Measurements from ENCODE around the gene VMP1.
A peak's percentile ranks its signal among the peaks of the same experiment; 100 is the strongest.
"Not testable (repeated sequence)": the region's sequence is repeated elsewhere in the genome, so short reads cannot be mapped to it uniquely, and the experiment has no call there.

The VMP1 gene

GRCh38 chr17:59786213-59786535, 78.7 kb downstream of the VMP1 start:
- Histone ChIP-seq H3K27ac (ENCODE audit: insufficient read depth, low read length, poor library complexity, severe bottlenecking) (peak overlapping the region; percentile 83), H3K27me3 (replicated peaks; ENCODE audit: control insufficient read depth, insufficient read depth, low read length, poor library complexity, severe bottlenecking) (no peaks in the 10 kb centered on the region), H3K4me1 (ENCODE audit: control insufficient read depth, insufficient read depth, low read length, poor library complexity, severe bottlenecking) (peaks cover 38% of the 10 kb centered on the region), H3K4me3 (ENCODE audit: insufficient read depth, low read depth, low read length, poor library complexity, severe bottlenecking) (peak overlapping the region; percentile 36), H3K9me3 (ENCODE audit: control insufficient read depth, low read length) (no peaks in the 10 kb centered on the region), H3K36me3 (ENCODE audit: control insufficient read depth, insufficient read depth, low read length) (no peaks in the 10 kb centered on the region)
- no peak for DNase-seq

- Histone ChIP-seq H3K4me3 (ENCODE audit: insufficient read depth, low read depth, low read length, poor library complexity, severe bottlenecking) (peak overlapping the region; percentile 36), H3K4me1 (ENCODE audit: control insufficient read depth, insufficient read depth, low read length, poor library complexity, severe bottlenecking) (peaks cover 38% of the 10 kb centered on the region), H3K9me3 (ENCODE audit: control insufficient read depth, low read length) (no peaks in the 10 kb centered on the region), H3K27ac (ENCODE audit: insufficient read depth, low read length, poor library complexity, severe bottlenecking) (peak overlapping the region; percentile 83), H3K27me3 (replicated peaks; ENCODE audit: control insufficient read depth, insufficient read depth, low read length, poor library complexity, severe bottlenecking) (no peaks in the 10 kb centered on the region), H3K36me3 (ENCODE audit: control insufficient read depth, insufficient read depth, low read length) (no peaks in the 10 kb centered on the region)
- DNase-seq = peak; percentile 65 to 72 (median 71)
Measured at GRCh38 chr17:59786536-59787319, 79.3 kb downstream of the VMP1 start.

- H3K36me3 ChIP-seq (ENCODE audit: control insufficient read depth, insufficient read depth, low read length); DNase-seq; H3K4me3 ChIP-seq (ENCODE audit: insufficient read depth, low read depth, low read length, poor library complexity, severe bottlenecking); H3K9me3 ChIP-seq (ENCODE audit: control insufficient read depth, low read length); H3K27me3 ChIP-seq (replicated peaks; ENCODE audit: control insufficient read depth, insufficient read depth, low read length, poor library complexity, severe bottlenecking): not testable (repeated sequence)
- peak overlapping the region; percentile 28 for H3K27ac ChIP-seq (ENCODE audit: insufficient read depth, low read length, poor library complexity, severe bottlenecking)
- peaks cover 25% of the 10 kb centered on the region for H3K4me1 ChIP-seq (ENCODE audit: control insufficient read depth, insufficient read depth, low read length, poor library complexity, severe bottlenecking)
Measured at GRCh38 chr17:59789849-59790248, 82.4 kb downstream of the VMP1 start.

- H3K27me3 ChIP-seq (replicated peaks; ENCODE audit: control insufficient read depth, insufficient read depth, low read length, poor library complexity, severe bottlenecking); DNase-seq; H3K9me3 ChIP-seq (ENCODE audit: control insufficient read depth, low read length); H3K27ac ChIP-seq (ENCODE audit: insufficient read depth, low read length, poor library complexity, severe bottlenecking); H3K36me3 ChIP-seq (ENCODE audit: control insufficient read depth, insufficient read depth, low read length); H3K4me3 ChIP-seq (ENCODE audit: insufficient read depth, low read depth, low read length, poor library complexity, severe bottlenecking): not testable (repeated sequence)
- peaks cover 21% of the 10 kb centered on the region for H3K4me1 ChIP-seq (ENCODE audit: control insufficient read depth, insufficient read depth, low read length, poor library complexity, severe bottlenecking)
Measured at GRCh38 chr17:59790418-59790817, 83.0 kb downstream of the VMP1 start.

GRCh38 chr17:59790910-59791309, 83.5 kb downstream of the VMP1 start:
- Histone ChIP-seq H3K36me3 (ENCODE audit: control insufficient read depth, insufficient read depth, low read length) (no peaks in the 10 kb centered on the region), H3K9me3 (ENCODE audit: control insufficient read depth, low read length) (no peaks in the 10 kb centered on the region), H3K27me3 (replicated peaks; ENCODE audit: control insufficient read depth, insufficient read depth, low read length, poor library complexity, severe bottlenecking) (no peaks in the 10 kb centered on the region), H3K4me3 (ENCODE audit: insufficient read depth, low read depth, low read length, poor library complexity, severe bottlenecking) (no peak overlapping the region), H3K4me1 (ENCODE audit: control insufficient read depth, insufficient read depth, low read length, poor library complexity, severe bottlenecking) (peaks cover 19% of the 10 kb centered on the region), H3K27ac (ENCODE audit: insufficient read depth, low read length, poor library complexity, severe bottlenecking) (no peak overlapping the region)
- DNase-seq = no peak

- Histone ChIP-seq H3K27ac (ENCODE audit: insufficient read depth, low read length, poor library complexity, severe bottlenecking) (no peak overlapping the region), H3K27me3 (replicated peaks; ENCODE audit: control insufficient read depth, insufficient read depth, low read length, poor library complexity, severe bottlenecking) (no peaks in the 10 kb centered on the region), H3K36me3 (ENCODE audit: control insufficient read depth, insufficient read depth, low read length) (no peaks in the 10 kb centered on the region), H3K9me3 (ENCODE audit: control insufficient read depth, low read length) (no peaks in the 10 kb centered on the region), H3K4me3 (ENCODE audit: insufficient read depth, low read depth, low read length, poor library complexity, severe bottlenecking) (no peak overlapping the region), H3K4me1 (ENCODE audit: control insufficient read depth, insufficient read depth, low read length, poor library complexity, severe bottlenecking) (peaks cover 15% of the 10 kb centered on the region)
- no peak for DNase-seq
Measured at GRCh38 chr17:59791603-59792457, 84.4 kb downstream of the VMP1 start.

GRCh38 chr17:59792458-59792823, 85.0 kb downstream of the VMP1 start:
- not testable (repeated sequence) for H3K27ac ChIP-seq (ENCODE audit: insufficient read depth, low read length, poor library complexity, severe bottlenecking); H3K27me3 ChIP-seq (replicated peaks; ENCODE audit: control insufficient read depth, insufficient read depth, low read length, poor library complexity, severe bottlenecking); H3K36me3 ChIP-seq (ENCODE audit: control insufficient read depth, insufficient read depth, low read length); H3K4me1 ChIP-seq (ENCODE audit: control insufficient read depth, insufficient read depth, low read length, poor library complexity, severe bottlenecking); DNase-seq; H3K9me3 ChIP-seq (ENCODE audit: control insufficient read depth, low read length); H3K4me3 ChIP-seq (ENCODE audit: insufficient read depth, low read depth, low read length, poor library complexity, severe bottlenecking)

GRCh38 chr17:59793205-59793604, 85.8 kb downstream of the VMP1 start:
- Histone ChIP-seq H3K9me3 (ENCODE audit: control insufficient read depth, low read length) (no peaks in the 10 kb centered on the region), H3K27ac (ENCODE audit: insufficient read depth, low read length, poor library complexity, severe bottlenecking) (no peak overlapping the region), H3K4me3 (ENCODE audit: insufficient read depth, low read depth, low read length, poor library complexity, severe bottlenecking) (no peak overlapping the region), H3K36me3 (ENCODE audit: control insufficient read depth, insufficient read depth, low read length) (no peaks in the 10 kb centered on the region), H3K27me3 (replicated peaks; ENCODE audit: control insufficient read depth, insufficient read depth, low read length, poor library complexity, severe bottlenecking) (no peaks in the 10 kb centered on the region), H3K4me1 (ENCODE audit: control insufficient read depth, insufficient read depth, low read length, poor library complexity, severe bottlenecking) (peaks cover 3% of the 10 kb centered on the region)
- DNase-seq = no peak

GRCh38 chr17:59796138-59796537, 88.7 kb downstream of the VMP1 start:
- Histone ChIP-seq H3K4me1 (ENCODE audit: control insufficient read depth, insufficient read depth, low read length, poor library complexity, severe bottlenecking) (no peaks in the 10 kb centered on the region), H3K36me3 (ENCODE audit: control insufficient read depth, insufficient read depth, low read length) (no peaks in the 10 kb centered on the region), H3K4me3 (ENCODE audit: insufficient read depth, low read depth, low read length, poor library complexity, severe bottlenecking) (no peak overlapping the region), H3K27me3 (replicated peaks; ENCODE audit: control insufficient read depth, insufficient read depth, low read length, poor library complexity, severe bottlenecking) (no peaks in the 10 kb centered on the region), H3K9me3 (ENCODE audit: control insufficient read depth, low read length) (no peaks in the 10 kb centered on the region), H3K27ac (ENCODE audit: insufficient read depth, low read length, poor library complexity, severe bottlenecking) (no peak overlapping the region)
- DNase-seq = no peak

GRCh38 chr17:59796785-59797205, 89.3 kb downstream of the VMP1 start:
- Histone ChIP-seq H3K27me3 (replicated peaks; ENCODE audit: control insufficient read depth, insufficient read depth, low read length, poor library complexity, severe bottlenecking) (no peaks in the 10 kb centered on the region), H3K4me3 (ENCODE audit: insufficient read depth, low read depth, low read length, poor library complexity, severe bottlenecking) (no peak overlapping the region), H3K27ac (ENCODE audit: insufficient read depth, low read length, poor library complexity, severe bottlenecking) (no peak overlapping the region), H3K9me3 (ENCODE audit: control insufficient read depth, low read length) (no peaks in the 10 kb centered on the region), H3K4me1 (ENCODE audit: control insufficient read depth, insufficient read depth, low read length, poor library complexity, severe bottlenecking) (no peaks in the 10 kb centered on the region), H3K36me3 (ENCODE audit: control insufficient read depth, insufficient read depth, low read length) (no peaks in the 10 kb centered on the region)
- DNase-seq = no peak

Measured in effector memory CD4-positive, alpha-beta T cell (primary cell).